NCI-H524 (cell line): ENCODE measurements around the gene ERC1.

Source experiments
- DNase-seq, 2 experiments: peaks; one replicate each; lab custom pipeline; 2025; lab: John Stamatoyannopoulos, UW

Gene ERC1

GRCh38 chr12:990661-991349, at the start of gene ERC1:
Gene ERC1, plus strand, starts transcription at chr12:991223. Its CDS starts 36,681 bp downstream, at chr12:1027904.
- DNase-seq, result peak; percentile 69 to 83

GRCh38 chr12:943051-943450, 48.0 kb upstream of the ERC1 start:
- no peak for DNase-seq

- peak; percentile 57 to 59 for DNase-seq
Observed at GRCh38 chr12:944211-944610, 46.8 kb upstream of the ERC1 start.

GRCh38 chr12:946212-946611, 44.8 kb upstream of the ERC1 start:
- no peak for DNase-seq

GRCh38 chr12:946631-947030, 44.4 kb upstream of the ERC1 start:
- no peak for DNase-seq

- no peak for DNase-seq
Observed at GRCh38 chr12:948238-948637, 42.8 kb upstream of the ERC1 start.

GRCh38 chr12:949453-950191, 41.4 kb upstream of the ERC1 start, which contains the start of gene RAD52:
Gene RAD52, minus strand, starts transcription at chr12:949694. Its CDS starts 16,636 bp downstream, at chr12:933058.
- DNase-seq, result peak; percentile 94 to 98

GRCh38 chr12:951176-951575, 39.8 kb upstream of the ERC1 start:
- no peak for DNase-seq

- DNase-seq, result peak in 1 of 2 experiments; percentile 47
Observed at GRCh38 chr12:953776-954175, 37.2 kb upstream of the ERC1 start.

GRCh38 chr12:954741-955140, 36.3 kb upstream of the ERC1 start:
- no peak for DNase-seq

GRCh38 chr12:955939-956338, 35.1 kb upstream of the ERC1 start:
- DNase-seq, result no peak

GRCh38 chr12:958588-959123, 32.4 kb upstream of the ERC1 start:
- no peak for DNase-seq

GRCh38 chr12:966724-967123, 24.3 kb upstream of the ERC1 start:
- no peak for DNase-seq

- no peak for DNase-seq
Observed at GRCh38 chr12:967641-968040, 23.4 kb upstream of the ERC1 start.

- no peak for DNase-seq
Observed at GRCh38 chr12:968545-968944, 22.5 kb upstream of the ERC1 start.

GRCh38 chr12:969821-970220, 21.2 kb upstream of the ERC1 start:
- no peak for DNase-seq

GRCh38 chr12:971991-972390, 19.0 kb upstream of the ERC1 start:
- DNase-seq, result no peak

- no peak for DNase-seq
Observed at GRCh38 chr12:974271-974862, 16.7 kb upstream of the ERC1 start.

- DNase-seq, result no peak
Observed at GRCh38 chr12:976644-977043, 14.4 kb upstream of the ERC1 start.

- DNase-seq, result no peak
Observed at GRCh38 chr12:977156-977555, 13.9 kb upstream of the ERC1 start.

GRCh38 chr12:979349-979748, 11.7 kb upstream of the ERC1 start:
- DNase-seq, result no peak

- no peak for DNase-seq
Observed at GRCh38 chr12:981176-981828, 9.7 kb upstream of the ERC1 start.
